NB4 (cell line): ENCODE measurements around the gene TRAPPC3L.

Source experiments
- MYC ChIP-seq: IDR thresholded peaks from 2 replicates; pipeline ENCODE4 v1.6.1; 2011; ENCODE audit warnings: low read depth, low read length
- POLR2A ChIP-seq: IDR thresholded peaks from 2 replicates; pipeline ENCODE4 v1.6.1; 2011; ENCODE audit warnings: mild to moderate bottlenecking; ENCODE audit not compliant: insufficient read length; ENCODE audit errors: extremely low read depth
- TF ChIP-seq, protein P1 (sequence below): IDR thresholded peaks from 2 replicates; pipeline ENCODE4 v1.6.1; 2011; ENCODE audit warnings: low read depth, low read length
- TF ChIP-seq, protein P2 (sequence below): IDR thresholded peaks from one replicate; pipeline ENCODE4 v1.5.1; 2012; ENCODE audit warnings: low read depth, low read length

DNA sequence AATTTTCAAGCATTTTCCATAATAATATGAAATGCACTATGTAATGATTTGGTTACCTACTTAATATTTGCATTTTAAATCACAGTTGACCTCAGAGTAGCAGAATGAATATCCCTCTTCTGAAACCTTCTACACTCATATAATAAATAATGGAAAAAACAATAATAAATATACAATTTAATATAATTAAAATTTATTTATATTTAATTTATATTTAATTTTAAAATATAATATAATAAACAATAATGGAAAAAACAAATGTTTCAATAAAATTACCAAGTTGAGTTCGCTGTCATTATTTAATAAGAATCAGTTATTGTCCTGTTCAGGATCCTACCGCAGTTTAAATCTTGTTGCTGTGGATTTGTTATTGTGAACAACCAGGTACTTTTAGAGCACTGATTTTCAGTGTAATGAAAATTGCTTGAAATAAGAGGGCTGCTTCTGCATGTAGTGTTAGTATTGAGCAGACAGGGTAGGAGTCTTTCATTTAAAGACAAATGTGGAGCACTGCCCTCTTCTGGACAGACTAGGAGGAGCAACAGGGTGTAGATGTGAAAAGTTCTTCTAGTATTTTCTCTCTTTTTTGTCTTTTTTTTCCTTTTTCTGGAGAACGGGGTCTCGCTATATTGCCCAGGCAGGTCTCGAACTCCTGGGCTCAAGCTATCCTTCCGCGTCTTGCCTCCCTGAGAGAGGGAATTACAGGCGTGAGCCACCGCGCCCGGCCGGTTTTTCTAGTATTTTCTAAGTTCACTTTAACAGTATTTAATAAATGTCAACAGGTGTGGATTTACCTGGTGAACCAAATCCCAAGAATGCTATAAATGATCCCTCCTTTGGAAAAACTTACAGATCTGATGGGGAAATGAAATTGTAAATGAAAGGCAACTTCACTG is 13.6 kb downstream of the TRAPPC3L start:
- TF ChIP-seq, protein P1, sequence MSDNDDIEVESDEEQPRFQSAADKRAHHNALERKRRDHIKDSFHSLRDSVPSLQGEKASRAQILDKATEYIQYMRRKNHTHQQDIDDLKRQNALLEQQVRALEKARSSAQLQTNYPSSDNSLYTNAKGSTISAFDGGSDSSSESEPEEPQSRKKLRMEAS: no peak
- no peak for TF ChIP-seq MYC
- TF ChIP-seq, protein P2, sequence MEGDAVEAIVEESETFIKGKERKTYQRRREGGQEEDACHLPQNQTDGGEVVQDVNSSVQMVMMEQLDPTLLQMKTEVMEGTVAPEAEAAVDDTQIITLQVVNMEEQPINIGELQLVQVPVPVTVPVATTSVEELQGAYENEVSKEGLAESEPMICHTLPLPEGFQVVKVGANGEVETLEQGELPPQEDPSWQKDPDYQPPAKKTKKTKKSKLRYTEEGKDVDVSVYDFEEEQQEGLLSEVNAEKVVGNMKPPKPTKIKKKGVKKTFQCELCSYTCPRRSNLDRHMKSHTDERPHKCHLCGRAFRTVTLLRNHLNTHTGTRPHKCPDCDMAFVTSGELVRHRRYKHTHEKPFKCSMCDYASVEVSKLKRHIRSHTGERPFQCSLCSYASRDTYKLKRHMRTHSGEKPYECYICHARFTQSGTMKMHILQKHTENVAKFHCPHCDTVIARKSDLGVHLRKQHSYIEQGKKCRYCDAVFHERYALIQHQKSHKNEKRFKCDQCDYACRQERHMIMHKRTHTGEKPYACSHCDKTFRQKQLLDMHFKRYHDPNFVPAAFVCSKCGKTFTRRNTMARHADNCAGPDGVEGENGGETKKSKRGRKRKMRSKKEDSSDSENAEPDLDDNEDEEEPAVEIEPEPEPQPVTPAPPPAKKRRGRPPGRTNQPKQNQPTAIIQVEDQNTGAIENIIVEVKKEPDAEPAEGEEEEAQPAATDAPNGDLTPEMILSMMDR: peak; percentile 68
- no peak for TF ChIP-seq POLR2A
